ENCODE data around the gene MMP2. TPM values are rescaled to one million over a fixed set of nuclear protein-coding genes. Genes with fewer than 3 reads are reported as not detected.

The MMP2 gene
- total and polyA plus RNA-seq, 10 of the 15 experiments (the other 5 are each of a cell fraction or from before 2014, with no cell fraction given), result 0.37 to 0.80 (median 0.59) TPM; not detected in 7

- TF ChIP-seq BCL3 (IDR thresholded peaks at IDR 0.05; ENCODE audit: borderline replicate concordance, insufficient read depth, low read depth, low read length, poor library complexity, severe bottlenecking) (no peak), NFIC (IDR thresholded peaks at IDR 0.05; ENCODE audit: low read depth, low read length) (no peak), BRCA1 (IDR thresholded peaks at IDR 0.05; ENCODE audit: low read depth, low read length) (no peak), JUND (IDR thresholded peaks at IDR 0.05; ENCODE audit: low read depth, low read length) (no peak), WRNIP1 (IDR thresholded peaks at IDR 0.05; ENCODE audit: borderline replicate concordance, low read depth, low read length) (no peak)
Observed at GRCh38 chr16:55478827-55479429, at the start of gene MMP2 (continued).

GRCh38 chr16:55433030-55433429 lies 46.0 kb upstream of the MMP2 start:
- intact Hi-C loops (cut with micrococcal nuclease; ENCODE audit: unreplicated experiment) (no loop called here), in situ Hi-C loops (cut with MboI) (no loop called here)
- no peaks in the 10 kb centered on the region for H3K36me3 ChIP-seq (ENCODE audit: control insufficient read depth in 2 of 2, insufficient read depth in 2 of 2, low read length in 1 of 2)
- no peaks in the 10 kb centered on the region for H4K20me1 ChIP-seq (ENCODE audit: control insufficient read depth, insufficient read depth)
- no peaks in the 10 kb centered on the region for H3K4me1 ChIP-seq (ENCODE audit: control insufficient read depth, insufficient read depth, low read length)
- ChIA-PET RAD21 (ENCODE audit: unreplicated experiment) (no interaction called here), CTCF (no interaction called here), SMC1A (ENCODE audit: uncharacterized antibody, unreplicated experiment) (no interaction called here), POLR2A (no interaction called here)
- DNase-seq (ENCODE audit: low read depth, low spot score) (no peak), FAIRE-seq (no peak), ATAC-seq (no peak)
- no peak overlapping the region for H3K4me2 ChIP-seq (ENCODE audit: control insufficient read depth, insufficient read depth)
- no peaks in the 10 kb centered on the region for H3K79me2 ChIP-seq (ENCODE audit: control insufficient read depth, insufficient read depth, low read length)
- BruUV-seq (replicated peaks), result no TSS peak
- no peak overlapping the region for H3K4me3 ChIP-seq
- no peaks in the 10 kb centered on the region for H3K9me3 ChIP-seq (replicated peaks; ENCODE audit: control insufficient read depth, insufficient read depth, low read length)
- H3K9ac ChIP-seq (ENCODE audit: control insufficient read depth, insufficient read depth, low read length), result no peak overlapping the region
- H3K27me3 ChIP-seq (replicated peaks in 1 of 2; ENCODE audit: control insufficient read depth in 2 of 2, insufficient read depth in 2 of 2, low read length in 1 of 2), result no peaks in the 10 kb centered on the region
- WGBS (ENCODE audit: insufficient coverage, insufficient replicate concordance, low lambda C conversion rate, missing lambda C conversion rate), result 18% methylated on average over 5 of the region's 5 CpGs
- no peak overlapping the region for H3K27ac ChIP-seq (ENCODE audit: control insufficient read depth, insufficient read depth)
- H2AFZ ChIP-seq (ENCODE audit: control insufficient read depth, low read depth, low read length), result no peak overlapping the region
- TF ChIP-seq RCOR1 (conservative IDR thresholded peaks at IDR 0.05; ENCODE audit: low read depth, low read length), result no peak
- no peak for TF ChIP-seq ZNF207 (IDR thresholded peaks at IDR 0.05; ENCODE audit: borderline replicate concordance)
- TF ChIP-seq HDGF (IDR thresholded peaks at IDR 0.05), result no peak
- no peak for TF ChIP-seq PAX8 (IDR thresholded peaks at IDR 0.05)
- no peak for TF ChIP-seq IRF4 (IDR thresholded peaks at IDR 0.05; ENCODE audit: low read depth, low read length)
- no peak for TF ChIP-seq NFIC (IDR thresholded peaks at IDR 0.05; ENCODE audit: low read depth, low read length)
- no peak for TF ChIP-seq CBX3 (IDR thresholded peaks at IDR 0.05; ENCODE audit: borderline replicate concordance, low read depth)
- no peak for TF ChIP-seq ESRRA (IDR thresholded peaks at IDR 0.05; ENCODE audit: low read length)
- TF ChIP-seq FOXM1 (IDR thresholded peaks at IDR 0.05; ENCODE audit: low read depth, low read length), result no peak
- TF ChIP-seq KLF5 (IDR thresholded peaks at IDR 0.05; ENCODE audit: partially characterized antibody), result no peak
- no peak for TF ChIP-seq FOXK2 (IDR thresholded peaks at IDR 0.05)
- no peak for TF ChIP-seq POLR2AphosphoS2 (IDR thresholded peaks at IDR 0.05; ENCODE audit: low read depth, low read length)
- no peak for TF ChIP-seq ZBTB11 (CRISPR knock-in tag; IDR thresholded peaks at IDR 0.05)
- TF ChIP-seq ZNF274 (IDR thresholded peaks at IDR 0.05; ENCODE audit: insufficient read depth, insufficient read length), result no peak
- TF ChIP-seq LARP7 (IDR thresholded peaks at IDR 0.05), result no peak

Data from GM12878 (cell line).